CD14-positive monocyte (primary cell): Measurements from ENCODE around the gene TMEFF2. TPM values are rescaled to one million over a fixed set of nuclear protein-coding genes. Genes with fewer than 3 reads are reported as not detected.

Experiments used
- DNase-seq, 3 donors: peaks; one replicate each; pipeline ENCODE4 v3.0.0-alpha.2; 2011 to 2022
- H2AFZ ChIP-seq: 2 replicates; pipeline ENCODE4 v1.6.0; 2012; ENCODE audit warnings: mild to moderate bottlenecking, low read depth, low read length, inconsistent platforms; ENCODE audit not compliant: insufficient read depth, poor library complexity, severe bottlenecking
- H3K27ac ChIP-seq, 2 donors: 1 replicate in 1 of 2; 2 replicates in 1 of 2; pipeline ENCODE4 v1.5.1; 2012 to 2013; ENCODE audit warnings: low read length in 2 of 2, control low read depth in 1 of 2, inconsistent platforms in 1 of 2, low read depth in 1 of 2, mild to moderate bottlenecking in 1 of 2
- H3K27me3 ChIP-seq, 2 donors: one replicate each; pipeline versions ENCODE4 v1.6.0 to v1.6.1; 2011 to 2013; ENCODE audit warnings: low read length in 2 of 2; ENCODE audit not compliant: control insufficient read depth in 2 of 2, insufficient read depth in 2 of 2
- H3K36me3 ChIP-seq, 2 donors: replicated peaks in 1 of 2; 1 replicate in 1 of 2; 2 replicates in 1 of 2; pipeline versions ENCODE4 v1.5.1 to v1.6.1; 2012 to 2013; ENCODE audit warnings: low read length in 2 of 2, control low read depth in 1 of 2, inconsistent platforms in 1 of 2, mild to moderate bottlenecking in 1 of 2; ENCODE audit not compliant: insufficient read depth in 2 of 2, control insufficient read depth in 1 of 2
- H3K4me1 ChIP-seq, 2 donors: 1 replicate in 1 of 2; 2 replicates in 1 of 2; pipeline versions ENCODE4 v1.5.1 to v1.6.1; 2012 to 2013; ENCODE audit warnings: low read length in 2 of 2, control low read depth in 1 of 2, inconsistent platforms in 1 of 2, mild to moderate bottlenecking in 1 of 2, moderate library complexity in 1 of 2; ENCODE audit not compliant: insufficient read depth in 2 of 2, control insufficient read depth in 1 of 2
- H3K4me2 ChIP-seq: replicated peaks from 2 replicates; pipeline ENCODE3; 2012; ENCODE audit warnings: low read length, moderate library complexity, mild to moderate bottlenecking; ENCODE audit not compliant: poor library complexity, severe bottlenecking; ENCODE audit errors: extremely low read depth
- H3K4me3 ChIP-seq, 3 experiments: fragments of 200-600 bp in 1 of 3; sonication (generic) in 1 of 3; replicated peaks in 1 of 3; 1 replicate in 2 of 3; 2 replicates in 1 of 3; pipeline ENCODE4 v1.5.1; 2011 to 2013; ENCODE audit warnings: low read length in 3 of 3, mild to moderate bottlenecking in 3 of 3, control low read depth in 2 of 3, low read depth in 2 of 3, inconsistent platforms in 1 of 3, moderate library complexity in 1 of 3
- H3K79me2 ChIP-seq: 2 replicates; pipeline ENCODE4 v1.6.0; 2012; ENCODE audit warnings: mild to moderate bottlenecking, control low read depth, inconsistent platforms, low read length, moderate library complexity; ENCODE audit not compliant: insufficient read depth
- H3K9ac ChIP-seq: 2 replicates; pipeline ENCODE4 v1.6.0; 2017; ENCODE audit warnings: low read length, mild to moderate bottlenecking; ENCODE audit not compliant: insufficient read depth, poor library complexity, severe bottlenecking
- H3K9me3 ChIP-seq, 2 donors: replicated peaks in 1 of 2; 1 replicate in 1 of 2; 2 replicates in 1 of 2; pipeline versions ENCODE4 v1.5.1 to v1.6.1; 2012 to 2013; ENCODE audit warnings: low read length in 2 of 2, control low read depth in 1 of 2; ENCODE audit not compliant: control insufficient read depth in 1 of 2, insufficient read depth in 1 of 2
- H4K20me1 ChIP-seq: 2 replicates; pipeline ENCODE4 v1.6.0; 2012; ENCODE audit warnings: mild to moderate bottlenecking, low read length, control low read depth, moderate library complexity; ENCODE audit not compliant: insufficient read depth
- H3K27ac Mint-ChIP-seq, 7 donors: one replicate each; pipeline ENCODE4 v1.8.0; 2020; ENCODE audit warnings: mild to moderate bottlenecking in 7 of 7, mixed read lengths in 7 of 7, moderate library complexity in 6 of 7, inconsistent platforms in 2 of 7
- H3K27me3 Mint-ChIP-seq, 3 donors: one replicate each; pipeline ENCODE4 v1.8.0; 2021 to 2022; ENCODE audit warnings: low read depth in 3 of 3, mild to moderate bottlenecking in 3 of 3, mixed read lengths in 3 of 3, moderate library complexity in 3 of 3, inconsistent platforms in 1 of 3
- H3K36me3 Mint-ChIP-seq, 2 donors: one replicate each; pipeline ENCODE4 v1.8.0; 2020; ENCODE audit warnings: mixed read lengths in 2 of 2, inconsistent platforms in 1 of 2, mild to moderate bottlenecking in 1 of 2
- H3K4me1 Mint-ChIP-seq: one replicate; pipeline ENCODE4 v1.8.0; 2020; ENCODE audit warnings: mild to moderate bottlenecking, mixed read lengths
- H3K4me3 Mint-ChIP-seq, 2 donors: one replicate each; pipeline ENCODE4 v1.8.0; 2020; ENCODE audit warnings: mild to moderate bottlenecking in 2 of 2, mixed read lengths in 2 of 2, moderate library complexity in 1 of 2
- H3K9me3 Mint-ChIP-seq, 7 donors: one replicate each; pipeline ENCODE4 v1.8.0; 2020 to 2022; ENCODE audit warnings: mixed read lengths in 7 of 7, mild to moderate bottlenecking in 6 of 7, moderate library complexity in 6 of 7, inconsistent platforms in 2 of 7
- CTCF ChIP-seq: fragments of 200-600 bp; IDR thresholded peaks from one replicate; pipeline ENCODE4 v1.8.0; 2022; ENCODE audit warnings: antibody characterized with exemption, mild to moderate bottlenecking
- WGBS: methylation state at CpG from one replicate; pipeline ENCODE4 v1.1.5; 2013; ENCODE audit warnings: missing lambda C conversion rate; ENCODE audit not compliant: insufficient coverage; 5-methylcytosine and 5-hydroxymethylcytosine counted together
- intact Hi-C, 2 donors: fragments of 100-400 bp; cut with micrococcal nuclease; formaldehyde crosslinking; loops; one replicate each; pipeline versions ENCODE4 v1.15.0 to v1.15.1; 2023
- polyA plus RNA-seq, 3 donors: library from polyadenylated mRNA; depleted of rRNA in 1 of 3; unstranded in 2 of 3; stranded (reverse) in 1 of 3; fragments of 300-500 nt in 2 of 3; fragments of >200 nt in 1 of 3; fragmentation: Illumina TruSeq in 2 of 3; gene quantifications; 1 replicate in 2 of 3; 2 replicates in 1 of 3; pipeline ENCODE4 v1.2.3, GENCODE V29; 2012 to 2021

Gene TMEFF2
- polyA plus RNA-seq, 3 donors = not detected

- no peak for DNase-seq
- no peaks in the 10 kb centered on the region for H3K36me3 ChIP-seq
- H2AFZ ChIP-seq = no peak overlapping the region
- no peak overlapping the region for H3K4me3 Mint-ChIP-seq
- no peaks in the 10 kb centered on the region for H3K4me1 ChIP-seq
- no peaks in the 10 kb centered on the region for H3K9me3 ChIP-seq
- H3K36me3 Mint-ChIP-seq = no peaks in the 10 kb centered on the region
- no peak overlapping the region for H3K4me2 ChIP-seq
- H3K27me3 ChIP-seq = no peaks in the 10 kb centered on the region
- TF ChIP-seq CTCF = no peak
- peaks cover 0 to 1% (median 0%) of the 10 kb centered on the region in 3 donors for H3K27me3 Mint-ChIP-seq
- no peak overlapping the region for H3K27ac Mint-ChIP-seq
- no peak overlapping the region for H3K27ac ChIP-seq
- no peaks in the 10 kb centered on the region for H3K9me3 Mint-ChIP-seq
- no peaks in the 10 kb centered on the region for H3K79me2 ChIP-seq
- H3K4me1 Mint-ChIP-seq = no peaks in the 10 kb centered on the region
- H4K20me1 ChIP-seq = no peaks in the 10 kb centered on the region
- intact Hi-C loops = no loop called here
- no peak overlapping the region for H3K4me3 ChIP-seq
- H3K9ac ChIP-seq = no peak overlapping the region
Measured at GRCh38 chr2:192122946-192123345, 71.8 kb downstream of the TMEFF2 start.

- Histone ChIP-seq H3K4me2 (no peak overlapping the region), H2AFZ (no peak overlapping the region), H3K9me3 (no peaks in the 10 kb centered on the region), H3K36me3 (no peaks in the 10 kb centered on the region), H3K4me1 (no peaks in the 10 kb centered on the region), H3K27me3 (no peaks in the 10 kb centered on the region), H3K79me2 (no peaks in the 10 kb centered on the region), H3K27ac (no peak overlapping the region), H4K20me1 (no peaks in the 10 kb centered on the region), H3K9ac (no peak overlapping the region), H3K4me3 (no peak overlapping the region)
- WGBS = no CpG with 5 or more reads among the region's 1 CpG
- no peak for TF ChIP-seq CTCF
- Mint-ChIP-seq H3K9me3 (peaks cover 0 to 6% (median 2%) of the 10 kb centered on the region in 7 donors), H3K36me3 (no peaks in the 10 kb centered on the region), H3K27me3 (peaks cover 0 to 1% (median 0%) of the 10 kb centered on the region in 3 donors), H3K27ac (no peak overlapping the region), H3K4me3 (no peak overlapping the region), H3K4me1 (no peaks in the 10 kb centered on the region)
- intact Hi-C loops = no loop called here
- no peak for DNase-seq
Measured at GRCh38 chr2:192122141-192122540, 72.6 kb downstream of the TMEFF2 start.
